RWPE1 (cell line): ENCODE results near the gene SESN3.
"Not testable (repeated sequence)": the region's sequence is repeated elsewhere in the genome, so short reads cannot be mapped to it uniquely, and the experiment has no call there.

Experiments used
- CTCF ChIA-PET: fragments of 350-600 bp; sonication (Branson Sonifier 250); formaldehyde crosslinking; extraction: SDS; loops from one replicate; lab custom pipeline; 2021; lab: Yijun Ruan, JAX
- POLR2A ChIA-PET: fragments of 400-600 bp; formaldehyde crosslinking; extraction: SDS; loops from one replicate; lab custom pipeline; 2020; ENCODE audit warnings: antibody characterized with exemption; ENCODE audit not compliant: low non-redundant PET; lab: Yijun Ruan, JAX
- DNase-seq: peaks from one replicate; pipeline ENCODE4 v3.0.0; 2012; ENCODE audit warnings: low spot score
- H3K27ac ChIP-seq: fragments of 450-650 bp; 2 replicates; pipeline ENCODE4 v1.5.1; 2017
- TF ChIP-seq, protein P1 (sequence below): fragments of 450-650 bp; conservative IDR thresholded peaks from 2 replicates; pipeline ENCODE4 v1.5.1; 2017; ENCODE audit warnings: low read depth, mild to moderate bottlenecking

Gene SESN3

DNA sequence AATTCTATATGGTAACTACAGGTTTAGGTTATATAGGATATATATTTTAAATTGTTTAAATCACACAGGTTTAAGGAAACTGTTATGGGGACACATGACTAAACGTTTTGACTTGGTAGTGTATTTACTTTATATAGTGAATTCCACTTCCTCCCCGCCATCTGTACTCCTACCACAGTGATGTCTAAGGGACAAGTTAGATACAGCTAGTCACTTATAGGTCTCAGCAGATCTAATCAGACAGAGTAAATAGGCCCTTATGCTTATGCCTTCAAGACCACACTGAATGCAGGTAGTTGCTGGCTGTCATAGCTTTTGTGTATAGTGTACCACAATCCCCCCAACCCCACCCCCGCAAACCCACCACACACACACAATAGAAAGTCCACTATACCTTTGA is 8.2 kb downstream of the SESN3 start:
- TF ChIP-seq, protein P1, sequence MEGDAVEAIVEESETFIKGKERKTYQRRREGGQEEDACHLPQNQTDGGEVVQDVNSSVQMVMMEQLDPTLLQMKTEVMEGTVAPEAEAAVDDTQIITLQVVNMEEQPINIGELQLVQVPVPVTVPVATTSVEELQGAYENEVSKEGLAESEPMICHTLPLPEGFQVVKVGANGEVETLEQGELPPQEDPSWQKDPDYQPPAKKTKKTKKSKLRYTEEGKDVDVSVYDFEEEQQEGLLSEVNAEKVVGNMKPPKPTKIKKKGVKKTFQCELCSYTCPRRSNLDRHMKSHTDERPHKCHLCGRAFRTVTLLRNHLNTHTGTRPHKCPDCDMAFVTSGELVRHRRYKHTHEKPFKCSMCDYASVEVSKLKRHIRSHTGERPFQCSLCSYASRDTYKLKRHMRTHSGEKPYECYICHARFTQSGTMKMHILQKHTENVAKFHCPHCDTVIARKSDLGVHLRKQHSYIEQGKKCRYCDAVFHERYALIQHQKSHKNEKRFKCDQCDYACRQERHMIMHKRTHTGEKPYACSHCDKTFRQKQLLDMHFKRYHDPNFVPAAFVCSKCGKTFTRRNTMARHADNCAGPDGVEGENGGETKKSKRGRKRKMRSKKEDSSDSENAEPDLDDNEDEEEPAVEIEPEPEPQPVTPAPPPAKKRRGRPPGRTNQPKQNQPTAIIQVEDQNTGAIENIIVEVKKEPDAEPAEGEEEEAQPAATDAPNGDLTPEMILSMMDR = no peak
- CTCF ChIA-PET = no interaction called here
- no peak for DNase-seq
- POLR2A ChIA-PET = no interaction called here
- H3K27ac ChIP-seq = no peak overlapping the region

GRCh38 chr11:95219599-95219998 is 11.4 kb downstream of the SESN3 start:
- CTCF ChIA-PET = no interaction called here
- H3K27ac ChIP-seq = no peak overlapping the region
- TF ChIP-seq, protein P1 = no peak
- POLR2A ChIA-PET = no interaction called here
- DNase-seq = no peak

- CTCF ChIA-PET = interaction anchor here (0.6 kb wide), 1 partner anchor 319 kb away, joined by 4 read pairs; no protein-coding TSS in a partner anchor
- no peak overlapping the region for H3K27ac ChIP-seq
- TF ChIP-seq, protein P1 = no peak
- POLR2A ChIA-PET = no interaction called here
- DNase-seq = no peak
Observed at GRCh38 chr11:95218149-95218548, 12.9 kb downstream of the SESN3 start.

DNA sequence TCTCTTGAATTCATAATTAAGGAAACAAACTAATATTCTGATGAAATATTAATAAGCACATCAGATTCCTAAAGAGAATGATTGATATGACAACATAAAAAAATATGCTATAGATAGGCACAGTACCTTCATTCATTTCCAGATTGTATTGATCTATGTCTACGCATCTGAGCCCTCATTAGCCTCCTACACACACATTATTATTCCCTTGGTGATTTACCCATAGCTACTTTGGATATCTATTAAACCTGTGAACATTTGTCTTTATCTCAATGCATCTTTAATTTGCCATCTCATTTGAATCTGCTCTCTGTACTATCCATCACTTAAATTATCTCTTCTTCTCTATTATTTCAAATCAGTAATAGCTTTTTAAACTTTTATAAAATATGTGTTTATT is 18.4 kb downstream of the SESN3 start:
- no peak for DNase-seq
- TF ChIP-seq, protein P1 = no peak
- CTCF ChIA-PET = interaction anchor here (0.6 kb wide), 1 partner anchor 43 kb away, joined by 4 read pairs; no protein-coding TSS in a partner anchor
- H3K27ac ChIP-seq = no peak overlapping the region
- POLR2A ChIA-PET = no interaction called here

DNA sequence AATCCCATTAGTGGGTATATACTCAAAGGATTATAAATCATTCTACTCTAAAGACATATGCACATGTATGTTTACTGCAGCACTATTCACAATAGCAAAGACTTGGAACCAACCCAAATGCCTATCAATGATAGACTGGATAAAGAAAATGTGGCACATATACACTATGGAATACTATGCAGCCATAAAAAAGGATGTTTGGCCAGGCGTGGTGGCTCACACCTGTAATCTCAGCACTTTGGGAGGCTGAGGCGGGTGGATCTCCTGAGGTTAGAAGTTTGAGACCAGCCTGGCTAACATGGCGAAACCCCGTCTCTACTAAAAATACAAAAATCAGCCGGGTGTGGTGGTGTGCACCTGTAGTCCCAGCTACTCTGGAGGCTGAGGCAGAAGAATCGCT is 21.5 kb downstream of the SESN3 start:
- POLR2A ChIA-PET, CTCF ChIA-PET, DNase-seq, H3K27ac ChIP-seq: not testable (repeated sequence)

GRCh38 chr11:95200781-95201457 is 30.1 kb downstream of the SESN3 start:
- CTCF ChIA-PET = interaction anchor here (0.6 to 0.8 kb wide), 3 partner anchors 19 to 523 kb away, joined by 3 to 5 read pairs (median 4); no protein-coding TSS in a partner anchor
- POLR2A ChIA-PET = no interaction called here

GRCh38 chr11:95195831-95196230 is 35.2 kb downstream of the SESN3 start:
- ChIA-PET POLR2A (no interaction called here), CTCF (no interaction called here)

More at GRCh38 chr11:95200781-95201457, 30.1 kb downstream of the SESN3 start:
- no peak for DNase-seq
- no peak overlapping the region for H3K27ac ChIP-seq
- TF ChIP-seq, protein P1 = no peak

More at GRCh38 chr11:95195831-95196230, 35.2 kb downstream of the SESN3 start:
- no peak overlapping the region for H3K27ac ChIP-seq
- no peak for DNase-seq
- TF ChIP-seq, protein P1 = no peak
